Liver (tissue), 9 donors: Measurements from ENCODE around the gene EVC. TPM values are rescaled to one million over a fixed set of nuclear protein-coding genes. Genes with fewer than 3 reads are reported as not detected.

Source experiments
- DNase-seq: peaks from one replicate; pipeline ENCODE4 v3.0.0-alpha.2; 2017; ENCODE audit warnings: low spot score
- H3K27ac ChIP-seq, 2 donors: one replicate each; pipeline ENCODE4 v1.7.0; 2013; ENCODE audit warnings: inconsistent platforms in 2 of 2, low read length in 2 of 2, control low read depth in 1 of 2, low read depth in 1 of 2, mild to moderate bottlenecking in 1 of 2
- H3K27me3 ChIP-seq, 4 donors: one replicate each; pipeline versions ENCODE4 v1.6.1 to v1.7.0; 2013; ENCODE audit warnings: low read length in 3 of 4, inconsistent platforms in 1 of 4, mild to moderate bottlenecking in 1 of 4, moderate library complexity in 1 of 4; ENCODE audit not compliant: control insufficient read depth in 4 of 4, insufficient read depth in 4 of 4
- H3K36me3 ChIP-seq, 4 donors: one replicate each; pipeline versions ENCODE4 v1.6.1 to v1.7.0; 2013; ENCODE audit warnings: low read length in 3 of 4, mild to moderate bottlenecking in 3 of 4, low read depth in 1 of 4, moderate library complexity in 1 of 4; ENCODE audit not compliant: control insufficient read depth in 4 of 4, insufficient read depth in 3 of 4
- H3K4me1 ChIP-seq, 4 donors: one replicate each; pipeline versions ENCODE4 v1.6.1 to v1.7.0; 2013; ENCODE audit warnings: low read length in 3 of 4, mild to moderate bottlenecking in 3 of 4, moderate library complexity in 1 of 4; ENCODE audit not compliant: control insufficient read depth in 4 of 4, insufficient read depth in 4 of 4
- H3K4me3 ChIP-seq, 3 donors: one replicate each; pipeline versions ENCODE4 v1.6.1 to v1.7.0; 2013; ENCODE audit warnings: low read length in 3 of 3, control low read depth in 1 of 3, low read depth in 1 of 3, mild to moderate bottlenecking in 1 of 3
- H3K9ac ChIP-seq, 2 donors: one replicate each; pipeline ENCODE4 v1.7.0; 2013; ENCODE audit warnings: low read length in 2 of 2, mild to moderate bottlenecking in 2 of 2, moderate library complexity in 2 of 2, control low read depth in 1 of 2, low read depth in 1 of 2
- H3K9me3 ChIP-seq, 4 donors: one replicate each; pipeline versions ENCODE4 v1.6.1 to v1.7.0; 2013; ENCODE audit warnings: low read length in 3 of 4; ENCODE audit not compliant: control insufficient read depth in 4 of 4
- EGR1 ChIP-seq, 2 donors: IDR thresholded peaks; 2 replicates each; pipeline ENCODE4 v1.6.1; 2016 to 2018; ENCODE audit warnings: antibody characterized with exemption in 2 of 2, low read depth in 2 of 2
- FOXA1 ChIP-seq: IDR thresholded peaks from 2 replicates; pipeline ENCODE4 v1.6.1; 2016; ENCODE audit warnings: antibody characterized with exemption
- FOXA2 ChIP-seq: IDR thresholded peaks from 2 replicates; pipeline ENCODE4 v1.6.1; 2016; ENCODE audit warnings: antibody characterized with exemption
- GABPA ChIP-seq, 2 donors: IDR thresholded peaks in 1 of 2; conservative IDR thresholded peaks in 1 of 2; 2 replicates each; pipeline ENCODE4 v1.6.1; 2016; ENCODE audit warnings: antibody characterized with exemption in 2 of 2, mild to moderate bottlenecking in 1 of 2, moderate library complexity in 1 of 2
- HNF4A ChIP-seq, 2 donors: conservative IDR thresholded peaks; 2 replicates each; pipeline ENCODE4 v1.6.1; 2016; ENCODE audit warnings: antibody characterized with exemption in 2 of 2, mild to moderate bottlenecking in 2 of 2
- HNF4G ChIP-seq: IDR thresholded peaks from 2 replicates; pipeline ENCODE4 v1.6.1; 2016; ENCODE audit warnings: antibody characterized with exemption
- JUND ChIP-seq, 2 donors: IDR thresholded peaks; 2 replicates each; pipeline ENCODE4 v1.6.1; 2016; ENCODE audit warnings: antibody characterized with exemption in 2 of 2
- NR2F2 ChIP-seq: IDR thresholded peaks from 2 replicates; pipeline ENCODE4 v1.6.1; 2016; ENCODE audit warnings: antibody characterized with exemption
- RAD21 ChIP-seq, 2 donors: IDR thresholded peaks; 2 replicates each; pipeline ENCODE4 v1.6.1; 2016; ENCODE audit warnings: antibody characterized with exemption in 2 of 2, mild to moderate bottlenecking in 2 of 2
- RXRA ChIP-seq, 2 donors: IDR thresholded peaks; 2 replicates each; pipeline ENCODE4 v1.6.1; 2017 to 2018; ENCODE audit warnings: antibody characterized with exemption in 2 of 2, mild to moderate bottlenecking in 1 of 2
- SP1 ChIP-seq: IDR thresholded peaks from 2 replicates; pipeline ENCODE4 v1.6.1; 2018; ENCODE audit warnings: antibody characterized with exemption, mild to moderate bottlenecking
- TAF1 ChIP-seq: conservative IDR thresholded peaks from 2 replicates; pipeline ENCODE4 v1.6.1; 2016; ENCODE audit warnings: antibody characterized with exemption, mild to moderate bottlenecking
- YY1 ChIP-seq: IDR thresholded peaks from 2 replicates; pipeline ENCODE4 v1.6.1; 2016; ENCODE audit warnings: antibody characterized with exemption, mild to moderate bottlenecking
- WGBS: extraction: QIAGEN DNeasy Blood & Tissue Kit; methylation state at CpG from one replicate; pipeline ENCODE4 v1.1.7; 2013; 5-methylcytosine and 5-hydroxymethylcytosine counted together
- polyA plus RNA-seq, 2 donors: library from polyadenylated mRNA; stranded (reverse) in 1 of 2; unstranded in 1 of 2; fragments of 200-250 nt in 1 of 2; fragments of >200 nt in 1 of 2; fragmentation: Nextera tagmentation in 1 of 2; extraction: Ambion mirVana in 1 of 2; gene quantifications; one replicate each; pipeline versions ENCODE4 v1.2.1 to v1.2.3, GENCODE V29; 2013 to 2015
- total RNA-seq, 2 donors: library from RNA; depleted of rRNA; stranded (reverse); fragments of >200 nt; gene quantifications; one replicate each; pipeline ENCODE4 v1.2.3, GENCODE V29; 2014
- TF ChIP-seq, protein P1 (sequence below): fragments of 150-350 bp; IDR thresholded peaks from 2 replicates; pipeline ENCODE4 v1.5.1; 2017; ENCODE audit warnings: improper control_type of control experiment, low read depth, low read length; ENCODE audit not compliant: missing input control
- TF ChIP-seq, protein P2 (sequence below): IDR thresholded peaks from 2 replicates; pipeline ENCODE4 v1.6.1; 2016; ENCODE audit warnings: antibody characterized with exemption
- TF ChIP-seq, protein P3 (sequence below): IDR thresholded peaks from 2 replicates; pipeline ENCODE4 v1.6.1; 2016; ENCODE audit warnings: antibody characterized with exemption
- TF ChIP-seq, protein P4 (sequence below): IDR thresholded peaks from 2 replicates; pipeline ENCODE4 v1.6.1; 2016; ENCODE audit warnings: antibody characterized with exemption
- TF ChIP-seq, protein P5 (sequence below): IDR thresholded peaks from 2 replicates; pipeline ENCODE4 v1.6.1; 2016; ENCODE audit warnings: antibody characterized with exemption, mild to moderate bottlenecking
- donor health status: healthy.
- donor health status: healthy.
- donor health status: healthy.
- donor health status: healthy.
- donor health status: healthy.

Gene EVC
- total and polyA plus RNA-seq, 4 donors = 0.76 to 10.9 (median 3.2) TPM

DNA sequence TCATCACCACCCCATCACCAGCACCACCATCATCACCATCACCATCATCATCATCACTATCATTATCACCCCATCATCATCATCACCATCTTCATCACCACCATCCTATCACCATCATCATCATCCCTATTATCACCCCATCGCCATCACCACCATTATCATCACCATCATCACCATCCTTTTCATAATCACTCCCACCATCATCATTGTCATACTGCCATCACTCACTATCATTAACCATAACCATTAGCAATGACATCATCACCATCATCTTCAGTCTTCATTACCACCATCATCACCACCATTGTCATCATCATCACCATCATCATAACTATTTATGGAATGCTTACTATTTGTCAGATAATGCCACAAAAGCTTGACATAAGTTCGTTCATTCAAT is 146.2 kb downstream of the EVC start:
- 68% methylated on average over 2 of the region's 2 CpGs for WGBS
- no peaks in the 10 kb centered on the region for H3K9me3 ChIP-seq
- no peaks in the 10 kb centered on the region for H3K4me1 ChIP-seq
- no peak for DNase-seq
- no peak overlapping the region for H3K9ac ChIP-seq
- no peaks in the 10 kb centered on the region for H3K27me3 ChIP-seq
- H3K4me3 ChIP-seq = no peak overlapping the region
- H3K27ac ChIP-seq = no peak overlapping the region
- H3K36me3 ChIP-seq = no peaks in the 10 kb centered on the region
- no peak for TF ChIP-seq HNF4A (conservative IDR thresholded peaks at IDR 0.05)
- no peak for TF ChIP-seq GABPA (IDR thresholded peaks at IDR 0.05 in 1 of 2, conservative IDR thresholded peaks at IDR 0.05 in 1 of 2)
- TF ChIP-seq EGR1 (IDR thresholded peaks at IDR 0.05; ENCODE audit: low read depth in 2 of 2) = no peak
- TF ChIP-seq NR2F2 = no peak
- TF ChIP-seq JUND (IDR thresholded peaks at IDR 0.05) = no peak
- no peak for TF ChIP-seq TAF1
- no peak for TF ChIP-seq FOXA1
- TF ChIP-seq SP1 = no peak
- TF ChIP-seq RAD21 (IDR thresholded peaks at IDR 0.05) = no peak
- TF ChIP-seq HNF4G = no peak
- TF ChIP-seq, protein P1, sequence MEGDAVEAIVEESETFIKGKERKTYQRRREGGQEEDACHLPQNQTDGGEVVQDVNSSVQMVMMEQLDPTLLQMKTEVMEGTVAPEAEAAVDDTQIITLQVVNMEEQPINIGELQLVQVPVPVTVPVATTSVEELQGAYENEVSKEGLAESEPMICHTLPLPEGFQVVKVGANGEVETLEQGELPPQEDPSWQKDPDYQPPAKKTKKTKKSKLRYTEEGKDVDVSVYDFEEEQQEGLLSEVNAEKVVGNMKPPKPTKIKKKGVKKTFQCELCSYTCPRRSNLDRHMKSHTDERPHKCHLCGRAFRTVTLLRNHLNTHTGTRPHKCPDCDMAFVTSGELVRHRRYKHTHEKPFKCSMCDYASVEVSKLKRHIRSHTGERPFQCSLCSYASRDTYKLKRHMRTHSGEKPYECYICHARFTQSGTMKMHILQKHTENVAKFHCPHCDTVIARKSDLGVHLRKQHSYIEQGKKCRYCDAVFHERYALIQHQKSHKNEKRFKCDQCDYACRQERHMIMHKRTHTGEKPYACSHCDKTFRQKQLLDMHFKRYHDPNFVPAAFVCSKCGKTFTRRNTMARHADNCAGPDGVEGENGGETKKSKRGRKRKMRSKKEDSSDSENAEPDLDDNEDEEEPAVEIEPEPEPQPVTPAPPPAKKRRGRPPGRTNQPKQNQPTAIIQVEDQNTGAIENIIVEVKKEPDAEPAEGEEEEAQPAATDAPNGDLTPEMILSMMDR = no peak
- TF ChIP-seq RXRA (IDR thresholded peaks at IDR 0.05) = no peak
- TF ChIP-seq, protein P2, sequence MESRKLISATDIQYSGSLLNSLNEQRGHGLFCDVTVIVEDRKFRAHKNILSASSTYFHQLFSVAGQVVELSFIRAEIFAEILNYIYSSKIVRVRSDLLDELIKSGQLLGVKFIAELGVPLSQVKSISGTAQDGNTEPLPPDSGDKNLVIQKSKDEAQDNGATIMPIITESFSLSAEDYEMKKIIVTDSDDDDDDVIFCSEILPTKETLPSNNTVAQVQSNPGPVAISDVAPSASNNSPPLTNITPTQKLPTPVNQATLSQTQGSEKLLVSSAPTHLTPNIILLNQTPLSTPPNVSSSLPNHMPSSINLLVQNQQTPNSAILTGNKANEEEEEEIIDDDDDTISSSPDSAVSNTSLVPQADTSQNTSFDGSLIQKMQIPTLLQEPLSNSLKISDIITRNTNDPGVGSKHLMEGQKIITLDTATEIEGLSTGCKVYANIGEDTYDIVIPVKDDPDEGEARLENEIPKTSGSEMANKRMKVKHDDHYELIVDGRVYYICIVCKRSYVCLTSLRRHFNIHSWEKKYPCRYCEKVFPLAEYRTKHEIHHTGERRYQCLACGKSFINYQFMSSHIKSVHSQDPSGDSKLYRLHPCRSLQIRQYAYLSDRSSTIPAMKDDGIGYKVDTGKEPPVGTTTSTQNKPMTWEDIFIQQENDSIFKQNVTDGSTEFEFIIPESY = no peak
- no peak for TF ChIP-seq YY1
- TF ChIP-seq, protein P3, sequence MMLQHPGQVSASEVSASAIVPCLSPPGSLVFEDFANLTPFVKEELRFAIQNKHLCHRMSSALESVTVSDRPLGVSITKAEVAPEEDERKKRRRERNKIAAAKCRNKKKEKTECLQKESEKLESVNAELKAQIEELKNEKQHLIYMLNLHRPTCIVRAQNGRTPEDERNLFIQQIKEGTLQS = no peak
- TF ChIP-seq, protein P4, sequence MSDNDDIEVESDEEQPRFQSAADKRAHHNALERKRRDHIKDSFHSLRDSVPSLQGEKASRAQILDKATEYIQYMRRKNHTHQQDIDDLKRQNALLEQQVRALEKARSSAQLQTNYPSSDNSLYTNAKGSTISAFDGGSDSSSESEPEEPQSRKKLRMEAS = no peak
- TF ChIP-seq FOXA2 = no peak
- TF ChIP-seq, protein P5, sequence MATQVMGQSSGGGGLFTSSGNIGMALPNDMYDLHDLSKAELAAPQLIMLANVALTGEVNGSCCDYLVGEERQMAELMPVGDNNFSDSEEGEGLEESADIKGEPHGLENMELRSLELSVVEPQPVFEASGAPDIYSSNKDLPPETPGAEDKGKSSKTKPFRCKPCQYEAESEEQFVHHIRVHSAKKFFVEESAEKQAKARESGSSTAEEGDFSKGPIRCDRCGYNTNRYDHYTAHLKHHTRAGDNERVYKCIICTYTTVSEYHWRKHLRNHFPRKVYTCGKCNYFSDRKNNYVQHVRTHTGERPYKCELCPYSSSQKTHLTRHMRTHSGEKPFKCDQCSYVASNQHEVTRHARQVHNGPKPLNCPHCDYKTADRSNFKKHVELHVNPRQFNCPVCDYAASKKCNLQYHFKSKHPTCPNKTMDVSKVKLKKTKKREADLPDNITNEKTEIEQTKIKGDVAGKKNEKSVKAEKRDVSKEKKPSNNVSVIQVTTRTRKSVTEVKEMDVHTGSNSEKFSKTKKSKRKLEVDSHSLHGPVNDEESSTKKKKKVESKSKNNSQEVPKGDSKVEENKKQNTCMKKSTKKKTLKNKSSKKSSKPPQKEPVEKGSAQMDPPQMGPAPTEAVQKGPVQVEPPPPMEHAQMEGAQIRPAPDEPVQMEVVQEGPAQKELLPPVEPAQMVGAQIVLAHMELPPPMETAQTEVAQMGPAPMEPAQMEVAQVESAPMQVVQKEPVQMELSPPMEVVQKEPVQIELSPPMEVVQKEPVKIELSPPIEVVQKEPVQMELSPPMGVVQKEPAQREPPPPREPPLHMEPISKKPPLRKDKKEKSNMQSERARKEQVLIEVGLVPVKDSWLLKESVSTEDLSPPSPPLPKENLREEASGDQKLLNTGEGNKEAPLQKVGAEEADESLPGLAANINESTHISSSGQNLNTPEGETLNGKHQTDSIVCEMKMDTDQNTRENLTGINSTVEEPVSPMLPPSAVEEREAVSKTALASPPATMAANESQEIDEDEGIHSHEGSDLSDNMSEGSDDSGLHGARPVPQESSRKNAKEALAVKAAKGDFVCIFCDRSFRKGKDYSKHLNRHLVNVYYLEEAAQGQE = no peak
